Large intestine (tissue), 3 donors: ENCODE data around the gene CCDC24. TPM values are rescaled to one million over a fixed set of nuclear protein-coding genes. Genes with fewer than 3 reads are reported as not detected.

Source experiments
- DNase-seq, 2 donors: peaks; one replicate each; pipeline versions ENCODE4 v3.0.0 to v3.0.0-alpha.2; 2013
- H3K27ac ChIP-seq: one replicate; pipeline ENCODE4 v1.5.1; 2013; ENCODE audit warnings: low read length
- H3K27me3 ChIP-seq: 2 replicates; pipeline ENCODE4 v1.6.1; 2013; ENCODE audit warnings: low read length; ENCODE audit not compliant: control insufficient read depth, insufficient read depth
- H3K36me3 ChIP-seq: 2 replicates; pipeline ENCODE4 v1.6.1; 2013; ENCODE audit warnings: low read length; ENCODE audit not compliant: control insufficient read depth, insufficient read depth
- H3K4me1 ChIP-seq: one replicate; pipeline ENCODE4 v1.6.1; 2013; ENCODE audit warnings: low read length; ENCODE audit not compliant: control insufficient read depth, insufficient read depth
- H3K4me3 ChIP-seq: one replicate; pipeline ENCODE4 v1.5.1; 2013; ENCODE audit warnings: low read length
- H3K9me3 ChIP-seq: one replicate; pipeline ENCODE4 v1.6.1; 2013; ENCODE audit warnings: mild to moderate bottlenecking, low read depth, low read length, moderate library complexity; ENCODE audit not compliant: control insufficient read depth
- WGBS: methylation state at CpG from one replicate; pipeline ENCODE4 v1.1.5; 2013; ENCODE audit warnings: low lambda C conversion rate; ENCODE audit not compliant: insufficient coverage; 5-methylcytosine and 5-hydroxymethylcytosine counted together
- polyA plus RNA-seq: library from polyadenylated mRNA; unstranded; fragments of 120-200 nt; gene quantifications from one replicate; pipeline ENCODE4 v1.2.1, GENCODE V29; 2013

The CCDC24 gene
- polyA plus RNA-seq, 1 donor = 23.4 TPM

DNA sequence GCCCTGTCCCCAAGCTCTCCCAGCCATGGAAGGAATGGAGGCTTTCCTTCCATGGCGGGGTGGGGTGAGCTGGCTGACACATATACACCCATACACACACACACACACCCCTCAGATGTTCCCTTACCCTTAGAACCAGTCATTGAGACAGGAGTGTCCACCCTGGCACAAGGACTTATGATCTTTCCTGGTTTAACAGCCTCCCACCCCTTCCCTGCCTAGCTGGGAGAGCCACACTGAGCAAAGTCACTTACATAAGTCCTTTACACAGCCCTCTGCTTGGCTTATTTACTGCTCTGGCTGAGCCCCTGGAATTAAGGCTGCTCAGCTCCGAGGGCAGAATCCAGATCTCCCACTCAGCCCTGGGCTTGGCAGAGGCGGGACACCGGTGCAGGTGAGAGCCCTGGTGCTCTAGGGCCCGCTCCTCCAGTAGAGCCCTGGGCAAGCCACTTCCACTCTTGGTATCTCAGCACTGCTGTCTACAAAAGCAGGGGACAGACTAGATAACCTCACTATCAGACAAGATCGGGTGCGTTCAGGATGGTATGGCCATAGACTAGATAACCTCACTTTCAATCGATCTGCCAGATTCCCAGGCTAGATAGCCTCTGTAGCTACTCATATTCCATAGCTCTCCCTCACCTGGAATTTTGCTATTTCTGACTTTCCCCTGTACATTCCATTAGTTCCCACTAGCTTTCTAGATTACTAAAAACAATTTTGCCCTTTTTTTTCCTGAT is 23.1 kb downstream of the CCDC24 start:
- WGBS = no CpG with 5 or more reads among the region's 8 CpGs
- H3K4me3 ChIP-seq = no peak overlapping the region
- H3K9me3 ChIP-seq = peaks cover 3% of the 10 kb centered on the region
- H3K4me1 ChIP-seq = peaks cover 11% of the 10 kb centered on the region
- no peaks in the 10 kb centered on the region for H3K27me3 ChIP-seq
- no peak for DNase-seq
- H3K36me3 ChIP-seq = no peaks in the 10 kb centered on the region
- H3K27ac ChIP-seq = no peak overlapping the region

- no CpG with 5 or more reads among the region's 3 CpGs for WGBS
- H3K4me1 ChIP-seq = peaks cover 11% of the 10 kb centered on the region
- no peaks in the 10 kb centered on the region for H3K36me3 ChIP-seq
- no peak overlapping the region for H3K27ac ChIP-seq
- no peak for DNase-seq
- H3K9me3 ChIP-seq = peaks cover 3% of the 10 kb centered on the region
- no peak overlapping the region for H3K4me3 ChIP-seq
- no peaks in the 10 kb centered on the region for H3K27me3 ChIP-seq
Observed at GRCh38 chr1:44015206-44015605, 23.8 kb downstream of the CCDC24 start.

GRCh38 chr1:44016041-44016889 is 24.9 kb downstream of the CCDC24 start:
- WGBS = no CpG with 5 or more reads among the region's 20 CpGs
- H3K36me3 ChIP-seq = no peaks in the 10 kb centered on the region
- no peak overlapping the region for H3K27ac ChIP-seq
- DNase-seq = no peak
- H3K27me3 ChIP-seq = no peaks in the 10 kb centered on the region
- H3K4me1 ChIP-seq = peaks cover 9% of the 10 kb centered on the region
- no peaks in the 10 kb centered on the region for H3K9me3 ChIP-seq
- H3K4me3 ChIP-seq = no peak overlapping the region

- Histone ChIP-seq H3K27ac (no peak overlapping the region), H3K27me3 (no peaks in the 10 kb centered on the region), H3K9me3 (no peaks in the 10 kb centered on the region), H3K36me3 (peaks cover 3% of the 10 kb centered on the region), H3K4me3 (no peak overlapping the region), H3K4me1 (peaks cover 4% of the 10 kb centered on the region)
- DNase-seq = no peak
- WGBS = no CpG with 5 or more reads among the region's 20 CpGs
Observed at GRCh38 chr1:44016890-44017400, 25.5 kb downstream of the CCDC24 start.

DNA sequence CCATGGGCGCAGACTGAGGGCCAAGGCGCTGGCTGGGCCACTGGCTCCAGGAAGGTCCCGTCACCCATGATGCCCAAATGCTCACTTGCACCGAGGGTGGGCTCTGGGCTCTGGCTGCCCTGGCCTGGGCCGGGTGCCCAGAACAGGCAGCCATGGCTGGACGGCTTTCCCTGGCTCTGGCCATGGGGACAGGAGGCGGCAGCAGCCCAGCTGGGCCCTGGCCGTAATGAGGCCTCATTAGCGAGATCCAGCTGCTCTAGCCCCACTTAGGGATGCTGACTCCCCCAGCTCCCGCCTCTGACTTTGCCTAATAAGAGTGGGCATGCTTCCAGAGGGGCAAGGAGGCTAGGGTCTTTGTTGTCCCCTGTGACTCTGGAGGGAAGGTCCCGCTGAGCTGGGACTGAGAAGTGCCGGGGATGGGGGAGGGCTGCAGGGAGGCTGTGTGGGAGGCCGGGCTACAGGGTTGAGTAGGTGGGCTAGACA is 28.1 kb downstream of the CCDC24 start:
- no CpG with 5 or more reads among the region's 13 CpGs for WGBS

DNA sequence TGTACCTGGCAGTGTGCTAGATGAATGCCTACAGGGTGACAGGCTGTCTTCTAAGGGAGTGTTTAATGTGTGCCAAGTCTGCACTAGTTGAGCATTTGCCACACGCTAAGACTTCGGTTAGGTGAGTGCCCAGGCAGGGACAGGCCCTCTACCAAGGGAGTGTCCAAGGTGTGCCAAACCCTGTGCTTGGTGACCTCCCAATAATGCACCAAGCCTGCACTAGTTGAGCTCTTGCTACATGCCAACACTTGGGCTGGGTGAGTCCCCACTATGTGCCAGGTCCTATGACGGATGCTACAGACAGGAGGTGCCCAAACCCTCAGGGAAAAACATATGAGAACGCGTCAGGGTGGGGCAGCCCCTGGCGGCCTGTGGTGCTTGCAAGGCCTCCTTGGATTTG is 29.1 kb downstream of the CCDC24 start:
- H3K4me1 ChIP-seq = no peaks in the 10 kb centered on the region
- H3K27ac ChIP-seq = no peak overlapping the region
- no CpG with 5 or more reads among the region's 6 CpGs for WGBS
- H3K4me3 ChIP-seq = no peak overlapping the region
- peaks cover 3% of the 10 kb centered on the region for H3K36me3 ChIP-seq
- H3K27me3 ChIP-seq = no peaks in the 10 kb centered on the region
- H3K9me3 ChIP-seq = no peaks in the 10 kb centered on the region
- DNase-seq = no peak

More for the DNA sequence above, 28.1 kb downstream of the CCDC24 start:
- H3K27ac ChIP-seq = no peak overlapping the region
- H3K4me3 ChIP-seq = no peak overlapping the region
- H3K27me3 ChIP-seq = no peaks in the 10 kb centered on the region
- H3K9me3 ChIP-seq = no peaks in the 10 kb centered on the region
- DNase-seq = no peak
- H3K4me1 ChIP-seq = peaks cover 2% of the 10 kb centered on the region
- peaks cover 3% of the 10 kb centered on the region for H3K36me3 ChIP-seq

DNA sequence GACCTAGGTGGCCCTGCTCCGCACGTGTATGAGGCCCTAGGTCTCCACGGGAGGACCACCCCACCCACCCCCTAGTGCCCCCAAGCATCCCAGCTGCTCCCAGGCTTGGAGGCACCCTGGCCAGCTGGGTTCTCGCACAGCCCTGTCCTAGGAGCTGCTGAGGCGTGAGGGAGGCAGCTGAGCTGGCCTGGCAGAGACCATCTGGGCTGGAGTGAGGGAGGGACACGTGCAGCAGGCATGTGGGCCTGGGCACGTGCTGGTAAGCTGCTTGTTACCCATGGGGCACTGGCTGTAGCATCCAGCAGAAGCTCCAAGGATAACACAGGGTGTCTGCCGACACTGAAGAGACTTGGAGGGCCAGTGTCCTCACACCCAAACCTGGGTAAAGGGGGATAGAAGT is 29.8 kb downstream of the CCDC24 start:
- Histone ChIP-seq H3K4me1 (peaks cover 6% of the 10 kb centered on the region), H3K27me3 (no peaks in the 10 kb centered on the region), H3K27ac (no peak overlapping the region), H3K36me3 (peaks cover 3% of the 10 kb centered on the region), H3K4me3 (no peak overlapping the region), H3K9me3 (no peaks in the 10 kb centered on the region)
- no peak for DNase-seq
- WGBS = no CpG with 5 or more reads among the region's 8 CpGs

DNA sequence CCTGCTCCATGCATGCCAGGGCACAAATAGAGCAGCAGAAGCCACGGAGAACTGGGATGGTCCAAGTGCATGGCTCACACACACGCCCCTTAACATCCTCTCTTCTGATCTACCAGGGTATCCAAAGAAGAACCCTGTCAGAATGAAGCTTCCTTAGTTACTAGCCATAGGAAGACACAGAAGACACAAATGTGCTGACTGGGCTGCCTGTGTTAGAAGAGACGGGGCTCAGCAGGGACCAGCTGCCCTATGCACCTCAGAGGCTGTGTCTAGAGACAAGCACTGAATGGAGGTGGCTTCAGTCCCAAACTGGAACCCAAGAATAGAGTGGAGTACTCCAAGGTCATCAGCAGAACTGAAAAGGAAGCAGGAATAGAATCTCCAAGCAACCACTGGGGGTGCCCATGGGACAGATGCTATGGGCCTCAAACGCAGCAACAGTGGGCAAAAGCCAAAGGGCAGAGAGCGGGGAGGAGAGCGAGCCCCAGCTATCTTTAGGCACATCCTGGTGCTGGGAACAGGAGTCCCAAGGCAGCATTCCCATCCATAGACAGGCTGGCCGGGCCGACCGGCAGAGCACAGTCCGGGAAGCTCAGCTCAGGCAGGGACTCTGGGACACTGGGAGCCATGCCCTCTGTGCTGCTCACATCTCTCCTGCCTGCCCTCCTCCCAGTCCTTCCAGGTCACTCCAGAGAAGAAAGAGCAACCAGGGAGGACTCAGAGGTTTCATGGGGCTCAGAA is 30.4 kb downstream of the CCDC24 start:
- Histone ChIP-seq H3K9me3 (no peaks in the 10 kb centered on the region), H3K4me3 (no peak overlapping the region), H3K27ac (no peak overlapping the region), H3K4me1 (peaks cover 9% of the 10 kb centered on the region), H3K36me3 (peaks cover 3% of the 10 kb centered on the region), H3K27me3 (no peaks in the 10 kb centered on the region)
- no CpG with 5 or more reads among the region's 10 CpGs for WGBS
- no peak for DNase-seq

GRCh38 chr1:44024031-44024902 is 32.9 kb downstream of the CCDC24 start:
- WGBS = 100% methylated on average over 1 of the region's 14 CpGs

More at GRCh38 chr1:44024031-44024902, 32.9 kb downstream of the CCDC24 start:
- peaks cover 16% of the 10 kb centered on the region for H3K4me1 ChIP-seq
- no peak overlapping the region for H3K27ac ChIP-seq
- no peak for DNase-seq
- peaks cover 3% of the 10 kb centered on the region for H3K36me3 ChIP-seq
- no peaks in the 10 kb centered on the region for H3K27me3 ChIP-seq
- no peaks in the 10 kb centered on the region for H3K9me3 ChIP-seq
- no peak overlapping the region for H3K4me3 ChIP-seq
